ENCODE results near the gene EGFL8.
A peak's percentile ranks its signal among the peaks of the same experiment; 100 is the strongest.
"Not testable (repeated sequence)": the region's sequence is repeated elsewhere in the genome, so short reads cannot be mapped to it uniquely, and the experiment has no call there.

Gene EGFL8

GRCh38 chr6:32184084-32184640 lies 19.8 kb downstream of the EGFL8 start, which contains the start of gene AGER:
TSS of gene AGER (minus strand) at chr6:32184253. CDS start at chr6:32184222, 31 bp downstream.
- DNase-seq (ENCODE audit: low read depth): no peak

- not testable (repeated sequence) for DNase-seq (ENCODE audit: low read depth)
Measured at GRCh38 chr6:32185681-32186131, 21.3 kb downstream of the EGFL8 start.

GRCh38 chr6:32186151-32186840 lies 21.9 kb downstream of the EGFL8 start:
- DNase-seq (ENCODE audit: low read depth): not testable (repeated sequence)

- DNase-seq (ENCODE audit: low read depth): no peak
Measured at GRCh38 chr6:32187009-32187709, 22.8 kb downstream of the EGFL8 start.

GRCh38 chr6:32187725-32188380 lies 23.5 kb downstream of the EGFL8 start:
- DNase-seq (ENCODE audit: low read depth): not testable (repeated sequence)

- no peak for DNase-seq (ENCODE audit: low read depth)
Measured at GRCh38 chr6:32188381-32189068, 24.1 kb downstream of the EGFL8 start.

GRCh38 chr6:32189069-32189741 lies 24.8 kb downstream of the EGFL8 start:
- DNase-seq (ENCODE audit: low read depth): no peak

GRCh38 chr6:32189742-32190053 lies 25.3 kb downstream of the EGFL8 start:
- DNase-seq (ENCODE audit: low read depth): no peak

GRCh38 chr6:32190054-32190851 lies 25.9 kb downstream of the EGFL8 start, which contains the start of gene PBX2:
TSS of gene PBX2 (minus strand) at chr6:32190202. CDS start at chr6:32189915, 287 bp downstream.
- peak; percentile 74 for DNase-seq (ENCODE audit: low read depth)

- DNase-seq (ENCODE audit: low read depth): no peak
Measured at GRCh38 chr6:32190911-32191677, 26.7 kb downstream of the EGFL8 start.

- DNase-seq (ENCODE audit: low read depth): no peak
Measured at GRCh38 chr6:32191696-32192607, 27.6 kb downstream of the EGFL8 start.

GRCh38 chr6:32192608-32193039 lies 28.2 kb downstream of the EGFL8 start, which contains the start of gene GPSM3:
TSS of gene GPSM3 (minus strand) at chr6:32192643. CDS start at chr6:32192513, 130 bp downstream.
- no peak for DNase-seq (ENCODE audit: low read depth)

- DNase-seq (ENCODE audit: low read depth): not testable (repeated sequence)
Measured at GRCh38 chr6:32193096-32193495, 28.7 kb downstream of the EGFL8 start.

GRCh38 chr6:32194388-32194787 lies 30.0 kb downstream of the EGFL8 start:
- DNase-seq (ENCODE audit: low read depth): no peak

- no peak for DNase-seq (ENCODE audit: low read depth)
Measured at GRCh38 chr6:32194825-32195651, 30.6 kb downstream of the EGFL8 start.

- DNase-seq (ENCODE audit: low read depth): peak; percentile 100
Measured at GRCh38 chr6:32195652-32195901, 31.2 kb downstream of the EGFL8 start.

- DNase-seq (ENCODE audit: low read depth): peak; percentile 63
Measured at GRCh38 chr6:32195902-32196681, 31.7 kb downstream of the EGFL8 start.
